Suprapubic skin (tissue), 3 donors: ENCODE data around the gene WBP4.

Experiments
- POLR2A ChIP-seq, 2 donors: fragments of 450-650 bp; IDR thresholded peaks; one replicate each; pipeline ENCODE4 v1.6.1; 2017; ENCODE audit warnings: antibody characterized with exemption in 2 of 2, mild to moderate bottlenecking in 2 of 2, moderate library complexity in 2 of 2
- TF ChIP-seq, protein P1 (sequence below), 2 donors: fragments of 200-600 bp in 1 of 2; fragments of 450-650 bp in 1 of 2; sonication (generic) in 1 of 2; IDR thresholded peaks; one replicate each; pipeline ENCODE4 v1.5.1; 2016 to 2019; ENCODE audit warnings: antibody characterized with exemption in 2 of 2, mild to moderate bottlenecking in 1 of 2, moderate library complexity in 1 of 2

DNA sequence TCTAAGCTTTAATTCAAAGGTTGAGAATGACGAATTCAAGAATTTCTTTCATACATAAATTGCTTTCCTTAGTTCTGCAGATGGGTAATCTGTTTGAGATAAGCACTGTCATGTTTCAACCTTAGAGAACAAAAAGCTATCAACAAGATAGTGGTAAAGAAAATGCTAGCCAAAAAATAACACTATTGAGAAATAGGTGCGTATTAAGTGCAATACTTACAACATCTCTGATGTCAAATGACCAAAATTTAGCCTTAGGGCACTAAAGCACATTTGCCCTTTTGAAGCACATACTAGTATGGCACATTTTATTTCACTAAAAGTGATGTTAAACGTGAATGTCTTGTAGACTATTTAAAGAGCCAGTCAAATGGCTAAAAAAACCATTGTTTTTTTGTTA, 66.4 kb downstream of the WBP4 start:
- TF ChIP-seq, protein P1, sequence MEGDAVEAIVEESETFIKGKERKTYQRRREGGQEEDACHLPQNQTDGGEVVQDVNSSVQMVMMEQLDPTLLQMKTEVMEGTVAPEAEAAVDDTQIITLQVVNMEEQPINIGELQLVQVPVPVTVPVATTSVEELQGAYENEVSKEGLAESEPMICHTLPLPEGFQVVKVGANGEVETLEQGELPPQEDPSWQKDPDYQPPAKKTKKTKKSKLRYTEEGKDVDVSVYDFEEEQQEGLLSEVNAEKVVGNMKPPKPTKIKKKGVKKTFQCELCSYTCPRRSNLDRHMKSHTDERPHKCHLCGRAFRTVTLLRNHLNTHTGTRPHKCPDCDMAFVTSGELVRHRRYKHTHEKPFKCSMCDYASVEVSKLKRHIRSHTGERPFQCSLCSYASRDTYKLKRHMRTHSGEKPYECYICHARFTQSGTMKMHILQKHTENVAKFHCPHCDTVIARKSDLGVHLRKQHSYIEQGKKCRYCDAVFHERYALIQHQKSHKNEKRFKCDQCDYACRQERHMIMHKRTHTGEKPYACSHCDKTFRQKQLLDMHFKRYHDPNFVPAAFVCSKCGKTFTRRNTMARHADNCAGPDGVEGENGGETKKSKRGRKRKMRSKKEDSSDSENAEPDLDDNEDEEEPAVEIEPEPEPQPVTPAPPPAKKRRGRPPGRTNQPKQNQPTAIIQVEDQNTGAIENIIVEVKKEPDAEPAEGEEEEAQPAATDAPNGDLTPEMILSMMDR (IDR thresholded peaks at IDR 0.05), result no peak
- TF ChIP-seq POLR2A (IDR thresholded peaks at IDR 0.05), result no peak
